IMR-90 (cell line): ENCODE data around the gene NFIA. TPM values are rescaled to one million over a fixed set of nuclear protein-coding genes. Genes with fewer than 3 reads are reported as not detected.

Experiments used
- ATAC-seq: fragments of 200-7000 bp; cut with Tn5 transposase; 2 replicates; pipeline ENCODE4 v1.9.1; 2020; ENCODE audit warnings: low read depth, mild to moderate bottlenecking, moderate library complexity
- Bru-seq: library from RNA; stranded (reverse); fragments of 400-500 nt; gene quantifications from one replicate; lab custom pipeline; 2021; lab: Mats Ljungman, UMichigan
- BruChase-seq, 2 experiments: library from RNA; stranded (reverse); fragments of 400-500 nt; gene quantifications; one replicate each; lab custom pipeline; 2021; lab: Mats Ljungman, UMichigan
- BruUV-seq: library from RNA; stranded (reverse); fragments of 400-500 nt; replicated peaks from 2 replicates; lab custom pipeline; 2021; lab: Mats Ljungman, UMichigan
- CTCF ChIA-PET: fragments of 300-600 bp; formaldehyde crosslinking; extraction: SDS; loops from one replicate; lab custom pipeline; 2021; ENCODE audit warnings: antibody characterized with exemption; lab: Yijun Ruan, JAX
- POLR2A ChIA-PET: fragments of 300-600 bp; sonication (Branson Sonifier 250); formaldehyde crosslinking; loops from one replicate; lab custom pipeline; 2022; ENCODE audit warnings: antibody characterized with exemption; ENCODE audit not compliant: unreplicated experiment; lab: Charles Lee
- DNase-seq: peaks from one replicate; pipeline ENCODE4 v3.0.0; 2013
- H2AFZ ChIP-seq: replicated peaks from 2 replicates; pipeline ENCODE3; 2013; ENCODE audit warnings: low read length, mild to moderate bottlenecking; ENCODE audit not compliant: poor library complexity
- H2AK5ac ChIP-seq: 2 replicates; pipeline ENCODE4 v1.6.1; 2013; ENCODE audit warnings: low read depth, low read length, inconsistent platforms
- H2AK9ac ChIP-seq: replicated peaks from 2 replicates; pipeline ENCODE3; 2013; ENCODE audit warnings: mild to moderate bottlenecking, low read depth, low read length, moderate library complexity; ENCODE audit not compliant: poor library complexity
- H2BK120ac ChIP-seq: 2 replicates; pipeline ENCODE4 v1.6.1; 2013; ENCODE audit warnings: low read depth, low read length, inconsistent platforms
- H2BK15ac ChIP-seq: 3 replicates; pipeline ENCODE4 v1.6.1; 2013; ENCODE audit warnings: low read depth, low read length, inconsistent platforms
- H2BK20ac ChIP-seq: 2 replicates; pipeline ENCODE4 v1.6.1; 2013; ENCODE audit warnings: low read depth, mild to moderate bottlenecking, inconsistent platforms, low read length, moderate library complexity
- H2BK5ac ChIP-seq: 2 replicates; pipeline ENCODE4 v1.6.1; 2013; ENCODE audit warnings: mild to moderate bottlenecking, low read depth, low read length, inconsistent platforms; ENCODE audit not compliant: poor library complexity, severe bottlenecking
- H3K14ac ChIP-seq: replicated peaks from 2 replicates; pipeline ENCODE4 v1.6.1; 2013; ENCODE audit warnings: low read depth, low read length, inconsistent platforms
- H3K18ac ChIP-seq: 2 replicates; pipeline ENCODE4 v1.6.1; 2013; ENCODE audit warnings: low read depth, low read length, control low read depth
- H3K23ac ChIP-seq: 2 replicates; pipeline ENCODE4 v1.6.1; 2013; ENCODE audit warnings: low read depth, low read length, inconsistent platforms
- H3K27ac ChIP-seq: 2 replicates; pipeline ENCODE4 v1.5.1; 2013; ENCODE audit warnings: mild to moderate bottlenecking, control low read depth, low read length; ENCODE audit not compliant: insufficient read depth
- H3K27me3 ChIP-seq: 2 replicates; pipeline ENCODE4 v1.6.1; 2013; ENCODE audit warnings: low read length; ENCODE audit not compliant: control insufficient read depth, insufficient read depth
- H3K36me3 ChIP-seq: 2 replicates; pipeline ENCODE4 v1.6.1; 2013; ENCODE audit warnings: low read length, mixed read lengths; ENCODE audit not compliant: control insufficient read depth, insufficient read depth
- H3K4ac ChIP-seq: 2 replicates; pipeline ENCODE4 v1.6.1; 2013; ENCODE audit warnings: low read depth, low read length, inconsistent platforms
- H3K4me1 ChIP-seq: 2 replicates; pipeline ENCODE4 v1.6.1; 2013; ENCODE audit warnings: low read length, mixed read lengths; ENCODE audit not compliant: control insufficient read depth, insufficient read depth
- H3K4me2 ChIP-seq: 2 replicates; pipeline ENCODE4 v1.6.1; 2013; ENCODE audit warnings: low read depth, mild to moderate bottlenecking, control low read depth, low read length, moderate library complexity
- H3K4me3 ChIP-seq: 2 replicates; pipeline ENCODE4 v1.5.1; 2013; ENCODE audit warnings: low read depth, mild to moderate bottlenecking, control low read depth, low read length, moderate library complexity; ENCODE audit not compliant: insufficient read depth
- H3K56ac ChIP-seq: 2 replicates; pipeline ENCODE4 v1.6.1; 2013; ENCODE audit warnings: low read length, inconsistent platforms; ENCODE audit not compliant: insufficient read depth; ENCODE audit errors: extremely low read depth
- H3K79me1 ChIP-seq, 2 experiments: 2 replicates each; pipeline ENCODE4 v1.6.1; 2013; ENCODE audit warnings: low read length in 2 of 2, inconsistent platforms in 1 of 2, low read depth in 1 of 2
- H3K9ac ChIP-seq: 2 replicates; pipeline ENCODE4 v1.6.1; 2013; ENCODE audit warnings: low read depth, low read length, control low read depth
- H3K9me1 ChIP-seq: 2 replicates; pipeline ENCODE4 v1.6.1; 2013; ENCODE audit warnings: low read length, inconsistent platforms; ENCODE audit not compliant: insufficient read depth
- H3K9me3 ChIP-seq: 2 replicates; pipeline ENCODE4 v1.6.1; 2013; ENCODE audit warnings: low read length; ENCODE audit not compliant: control insufficient read depth, insufficient read depth
- H4K20me1 ChIP-seq: 2 replicates; pipeline ENCODE4 v1.6.1; 2013; ENCODE audit warnings: low read length, inconsistent platforms; ENCODE audit not compliant: insufficient read depth
- H4K5ac ChIP-seq: 2 replicates; pipeline ENCODE4 v1.6.1; 2013; ENCODE audit warnings: mild to moderate bottlenecking, low read depth, low read length, control low read depth
- H4K8ac ChIP-seq, 2 experiments: 2 replicates each; pipeline ENCODE4 v1.6.1; 2013; ENCODE audit warnings: low read depth in 2 of 2, low read length in 2 of 2, control low read depth in 1 of 2, inconsistent platforms in 1 of 2
- H4K91ac ChIP-seq: 2 replicates; pipeline ENCODE4 v1.6.1; 2013; ENCODE audit warnings: low read depth, low read length, inconsistent platforms; ENCODE audit not compliant: insufficient read depth
- BHLHE40 ChIP-seq: fragments of 150-350 bp; IDR thresholded peaks from 2 replicates; pipeline ENCODE4 v1.6.1; 2016; ENCODE audit warnings: mild to moderate bottlenecking, low read depth, low read length
- CEBPB ChIP-seq: IDR thresholded peaks from 2 replicates; pipeline ENCODE4 v1.6.1; 2012; ENCODE audit warnings: low read depth, low read length, improper control_type of control experiment
- CTCF ChIP-seq: conservative IDR thresholded peaks from 2 replicates; pipeline ENCODE4 v1.5.1; 2012; ENCODE audit warnings: mild to moderate bottlenecking, low read depth, low read length, improper control_type of control experiment
- ELK1 ChIP-seq: fragments of 150-350 bp; IDR thresholded peaks from 2 replicates; pipeline ENCODE4 v1.6.1; 2016; ENCODE audit warnings: low read depth, mild to moderate bottlenecking, low read length, moderate library complexity, borderline replicate concordance
- FOS ChIP-seq: fragments of 150-350 bp; IDR thresholded peaks from 2 replicates; pipeline ENCODE4 v1.6.1; 2016; ENCODE audit warnings: low read depth, low read length
- MAFK ChIP-seq: IDR thresholded peaks from 2 replicates; pipeline ENCODE4 v1.6.1; 2012; ENCODE audit warnings: low read depth, low read length, improper control_type of control experiment
- MAZ ChIP-seq: IDR thresholded peaks from 2 replicates; pipeline ENCODE4 v1.6.1; 2012; ENCODE audit warnings: low read depth, mild to moderate bottlenecking, low read length, improper control_type of control experiment, moderate library complexity, borderline replicate concordance
- MXI1 ChIP-seq: IDR thresholded peaks from 2 replicates; pipeline ENCODE4 v1.6.1; 2012; ENCODE audit warnings: low read depth, mild to moderate bottlenecking, low read length, moderate library complexity, borderline replicate concordance
- NFE2L2 ChIP-seq: fragments of 150-350 bp; IDR thresholded peaks from 2 replicates; pipeline ENCODE4 v1.6.1; 2016; ENCODE audit warnings: low read depth, mild to moderate bottlenecking, low read length
- POLR2A ChIP-seq: IDR thresholded peaks from 2 replicates; pipeline ENCODE4 v1.6.1; 2012; ENCODE audit warnings: mild to moderate bottlenecking, low read depth, low read length
- RFX5 ChIP-seq: IDR thresholded peaks from 2 replicates; pipeline ENCODE4 v1.8.0; 2012; ENCODE audit warnings: low read depth, mild to moderate bottlenecking, low read length, moderate library complexity
- USF2 ChIP-seq: fragments of 150-350 bp; IDR thresholded peaks from 2 replicates; pipeline ENCODE4 v1.6.1; 2017; ENCODE audit warnings: mild to moderate bottlenecking, antibody characterized with exemption, low read length, low read depth
- WGBS, 2 experiments: methylation state at CpG; one replicate each; pipeline versions ENCODE4 v1.1.5 to v1.1.7; 2013; ENCODE audit warnings: missing lambda C conversion rate in 2 of 2; ENCODE audit not compliant: insufficient read length in 1 of 2; ENCODE audit errors: extremely low coverage in 2 of 2; 5-methylcytosine and 5-hydroxymethylcytosine counted together
- dilution Hi-C: fragments of 300-500 bp; cut with HindIII; formaldehyde crosslinking; loops from one replicate; pipeline ENCODE4 v1.14.3; 2018; ENCODE audit warnings: low sequenced_read_pairs; ENCODE audit not compliant: unreplicated experiment
- in situ Hi-C: fragments of 300-500 bp; cut with MboI; formaldehyde crosslinking; loops from 3 replicates; pipeline ENCODE4 v1.14.3; 2019; ENCODE audit warnings: low sequenced_read_pairs, inconsistent platforms, mixed read lengths
- intact Hi-C: fragments of 100-400 bp; cut with micrococcal nuclease; formaldehyde crosslinking; loops from 2 replicates; pipeline ENCODE4 v1.10.0; 2022
- long read RNA-seq: library from polyadenylated mRNA; unstranded; transcript quantifications from one replicate; pipeline ENCODE4 v2.0.0, GENCODE V29; 2021; ENCODE audit not compliant: unreplicated experiment
- polyA plus RNA-seq, 3 experiments: library from polyadenylated mRNA; depleted of rRNA; stranded (reverse); fragments of >200 nt; gene quantifications; 2 replicates each; pipeline ENCODE4 v1.2.3, GENCODE V29; 2012; ENCODE audit warnings: low replicate concordance in 1 of 3
- total RNA-seq: library from RNA; depleted of rRNA; stranded (reverse); fragments of >200 nt; gene quantifications from 2 replicates; pipeline ENCODE4 v1.2.3, GENCODE V29; 2012; rRNA removed

Gene NFIA
- total RNA-seq (2.2 TPM in 2 replicates), polyA plus RNA-seq (2012; rRNA removed) (1.6 and 1.8 TPM in 2 replicates), Bru-seq, nascent RNA (percentile 50 among the genes with signal in this experiment), BruChase-seq, experiment 1, labeled RNA remaining after a 6-hour chase (percentile 41 among the genes with signal in this experiment), BruChase-seq, experiment 2, labeled RNA remaining after a 2-hour chase (percentile 50 among the genes with signal in this experiment)
- polyA plus RNA-seq (2012; cell fraction: cytosol; rRNA removed), result 0.60 and 1.2 TPM in 2 replicates
- polyA plus RNA-seq (2012; cell fraction: nucleus; rRNA removed; ENCODE audit: low replicate concordance), result 0.83 and 1.2 TPM in 2 replicates
- long read RNA-seq, full-length matches to known transcripts, result 5 of 8 reads
- long read RNA-seq, partial matches to known transcripts, result 2 of 8 reads
- long read RNA-seq, other reads (novel, unspliced or antisense), result 1 of 8 reads

- Histone ChIP-seq H2BK20ac (no peak within 1 kb of the TSS), H2BK15ac (no peak within 1 kb of the TSS), H3K56ac (no peak within 1 kb of the TSS), H3K4me1 (no peaks in the 10 kb centered on the region), H4K91ac (no peak within 1 kb of the TSS), H3K27me3 (no peaks in the 10 kb centered on the region), H2BK5ac (no peak within 1 kb of the TSS), H2AK5ac (no peak within 1 kb of the TSS), H3K4me3 (peak within 1 kb of the TSS; percentile 65), H3K9ac (peak within 1 kb of the TSS; percentile 30), H3K4me2 (peak within 1 kb of the TSS; percentile 91), H4K5ac (no peak within 1 kb of the TSS), H4K8ac (peak within 1 kb of the TSS in 1 of 2 experiments; percentile 37; a peak in 1 of 4 replicates), H3K23ac (no peak within 1 kb of the TSS), H3K9me1 (no peaks in the 10 kb centered on the region), H3K79me1 (no peaks in the 10 kb centered on the region), H2AK9ac (peak within 1 kb of the TSS; percentile 44), H2BK120ac (no peak within 1 kb of the TSS), H4K20me1 (no peaks in the 10 kb centered on the region), H3K27ac (peak within 1 kb of the TSS; percentile 17; the same call in 1 of the 2 replicates), H3K4ac (no peak within 1 kb of the TSS), H3K18ac (no peak within 1 kb of the TSS; the same call in 1 of the 2 replicates), H3K9me3 (no peaks in the 10 kb centered on the region), H2AFZ (peak within 1 kb of the TSS; percentile 88), H3K36me3 (no peaks in the 10 kb centered on the region), H3K14ac (no peak within 1 kb of the TSS)
- intact Hi-C loops, result no loop called here
- TF ChIP-seq MAFK, result no peak
- TF ChIP-seq FOS, result no peak
- no peak for TF ChIP-seq BHLHE40
- TF ChIP-seq NFE2L2, result no peak
- no peak for TF ChIP-seq MAZ
- no peak for TF ChIP-seq CEBPB
- no peak for TF ChIP-seq MXI1
- no peak for TF ChIP-seq RFX5
- no peak for TF ChIP-seq POLR2A
- TF ChIP-seq USF2, result no peak
- TF ChIP-seq ELK1, result no peak
- no peak for TF ChIP-seq CTCF
- dilution Hi-C loops, result no loop called here
- DNase-seq, result peak; percentile 50
- in situ Hi-C loops, result no loop called here
- peak; percentile 57 for ATAC-seq
- ChIA-PET CTCF (interaction anchor here (0.9 kb wide), 1 partner anchor 255 kb away, joined by 3 read pairs; no protein-coding TSS in a partner anchor), POLR2A (no interaction called here)
- WGBS, 2 experiments, result 0% methylated on average over 3 of the region's 73 CpGs; no CpG with 5 or more reads in 1 of the 2 experiments
- BruUV-seq, result no TSS peak
Observed at GRCh38 chr1:61082311-61083012, at the start of gene NFIA. Gene NFIA, plus strand, starts transcription at chr1:61082561.
